Mucosa of rectum (tissue), 2 donors: ENCODE data around the gene THPO.

Experiments
- H3K27ac ChIP-seq, 2 donors: one replicate each; pipeline ENCODE4 v1.7.0; 2013; ENCODE audit warnings: inconsistent platforms in 2 of 2, low read depth in 2 of 2, low read length in 2 of 2
- H3K27me3 ChIP-seq, 2 donors: one replicate each; pipeline ENCODE4 v1.7.0; 2013; ENCODE audit warnings: low read length in 2 of 2; ENCODE audit not compliant: control insufficient read depth in 2 of 2, insufficient read depth in 2 of 2
- H3K36me3 ChIP-seq, 2 donors: one replicate each; pipeline ENCODE4 v1.7.0; 2013; ENCODE audit warnings: low read length in 2 of 2; ENCODE audit not compliant: control insufficient read depth in 2 of 2, insufficient read depth in 2 of 2
- H3K4me1 ChIP-seq, 2 donors: one replicate each; pipeline ENCODE4 v1.7.0; 2013; ENCODE audit warnings: low read length in 2 of 2, mild to moderate bottlenecking in 1 of 2; ENCODE audit not compliant: control insufficient read depth in 2 of 2, insufficient read depth in 2 of 2
- H3K4me3 ChIP-seq, 2 donors: one replicate each; pipeline ENCODE4 v1.7.0; 2013; ENCODE audit warnings: low read length in 2 of 2
- H3K9ac ChIP-seq, 2 donors: one replicate each; pipeline ENCODE4 v1.7.0; 2013; ENCODE audit warnings: low read length in 2 of 2, low read depth in 1 of 2, mild to moderate bottlenecking in 1 of 2
- H3K9me3 ChIP-seq, 2 donors: one replicate each; pipeline ENCODE4 v1.7.0; 2013; ENCODE audit warnings: low read length in 2 of 2; ENCODE audit not compliant: control insufficient read depth in 2 of 2
- donor health status: healthy.
- donor health status: Normal muscosa, but diverticular disease.

Gene THPO

GRCh38 chr3:184377882-184378445, at the start of gene THPO:
Gene THPO, minus strand, starts transcription at chr3:184378207. Its CDS starts 1,948 bp downstream, at chr3:184376259.
- Histone ChIP-seq H3K27me3 (peaks cover 28 to 47% of the 10 kb centered on the region in 2 donors), H3K4me3 (no peak within 1 kb of the TSS), H3K27ac (peak within 1 kb of the TSS; percentile 0 to 52), H3K9ac (peak within 1 kb of the TSS in 1 of 2 donors; percentile 20), H3K9me3 (no peaks in the 10 kb centered on the region), H3K4me1 (peaks cover 8 to 13% of the 10 kb centered on the region in 2 donors), H3K36me3 (no peaks in the 10 kb centered on the region)

- no peak overlapping the region for H3K27ac ChIP-seq
- H3K9me3 ChIP-seq, result no peaks in the 10 kb centered on the region
- H3K9ac ChIP-seq, result no peak overlapping the region
- no peak overlapping the region for H3K4me3 ChIP-seq
- no peaks in the 10 kb centered on the region for H3K4me1 ChIP-seq
- H3K27me3 ChIP-seq, result no peaks in the 10 kb centered on the region
- H3K36me3 ChIP-seq, result no peaks in the 10 kb centered on the region
Measured at GRCh38 chr3:184426691-184427141, 48.7 kb upstream of the THPO start.

GRCh38 chr3:184423561-184423960, 45.6 kb upstream of the THPO start:
- Histone ChIP-seq H3K9me3 (no peaks in the 10 kb centered on the region), H3K27ac (no peak overlapping the region), H3K9ac (no peak overlapping the region), H3K4me1 (no peaks in the 10 kb centered on the region), H3K36me3 (no peaks in the 10 kb centered on the region), H3K4me3 (no peak overlapping the region), H3K27me3 (no peaks in the 10 kb centered on the region)

GRCh38 chr3:184419171-184419570, 41.2 kb upstream of the THPO start:
- Histone ChIP-seq H3K4me1 (no peaks in the 10 kb centered on the region), H3K4me3 (no peak overlapping the region), H3K36me3 (no peaks in the 10 kb centered on the region), H3K9ac (no peak overlapping the region), H3K9me3 (no peaks in the 10 kb centered on the region), H3K27me3 (no peaks in the 10 kb centered on the region), H3K27ac (no peak overlapping the region)

- Histone ChIP-seq H3K9me3 (no peaks in the 10 kb centered on the region), H3K27me3 (no peaks in the 10 kb centered on the region), H3K36me3 (no peaks in the 10 kb centered on the region), H3K27ac (no peak overlapping the region), H3K9ac (no peak overlapping the region), H3K4me3 (no peak overlapping the region), H3K4me1 (no peaks in the 10 kb centered on the region)
Measured at GRCh38 chr3:184417619-184418327, 39.8 kb upstream of the THPO start.

- no peaks in the 10 kb centered on the region for H3K4me1 ChIP-seq
- no peak overlapping the region for H3K4me3 ChIP-seq
- H3K9ac ChIP-seq, result no peak overlapping the region
- no peaks in the 10 kb centered on the region for H3K36me3 ChIP-seq
- H3K27me3 ChIP-seq, result no peaks in the 10 kb centered on the region
- H3K27ac ChIP-seq, result no peak overlapping the region
- no peaks in the 10 kb centered on the region for H3K9me3 ChIP-seq
Measured at GRCh38 chr3:184415203-184415490, 37.1 kb upstream of the THPO start.

GRCh38 chr3:184414418-184415202, 36.6 kb upstream of the THPO start:
- Histone ChIP-seq H3K27ac (no peak overlapping the region), H3K27me3 (no peaks in the 10 kb centered on the region), H3K36me3 (no peaks in the 10 kb centered on the region), H3K9me3 (no peaks in the 10 kb centered on the region), H3K9ac (no peak overlapping the region), H3K4me1 (no peaks in the 10 kb centered on the region), H3K4me3 (no peak overlapping the region)

- no peak overlapping the region for H3K27ac ChIP-seq
- H3K36me3 ChIP-seq, result no peaks in the 10 kb centered on the region
- no peaks in the 10 kb centered on the region for H3K9me3 ChIP-seq
- H3K27me3 ChIP-seq, result no peaks in the 10 kb centered on the region
- no peaks in the 10 kb centered on the region for H3K4me1 ChIP-seq
- no peak overlapping the region for H3K4me3 ChIP-seq
- no peak overlapping the region for H3K9ac ChIP-seq
Measured at GRCh38 chr3:184409946-184410500, 32.0 kb upstream of the THPO start.

- Histone ChIP-seq H3K4me1 (no peaks in the 10 kb centered on the region), H3K9me3 (no peaks in the 10 kb centered on the region), H3K27ac (no peak overlapping the region), H3K9ac (no peak overlapping the region), H3K4me3 (no peak overlapping the region), H3K27me3 (no peaks in the 10 kb centered on the region), H3K36me3 (no peaks in the 10 kb centered on the region)
Measured at GRCh38 chr3:184409331-184409926, 31.4 kb upstream of the THPO start.
